GM23248 (cell line): Measurements from ENCODE around the gene BBIP1. TPM values are rescaled to one million over a fixed set of nuclear protein-coding genes. Genes with fewer than 3 reads are reported as not detected.

Experiments used
- DNase-seq: peaks from one replicate; pipeline ENCODE4 v3.0.0-alpha.2; 2015
- H2AFZ ChIP-seq: fragments of 200-600 bp; sonication (generic); 2 replicates; pipeline ENCODE4 v1.6.1; 2016; ENCODE audit warnings: antibody characterized with exemption
- H3F3A ChIP-seq: fragments of 200-600 bp; sonication (generic); 2 replicates; pipeline ENCODE4 v1.6.1; 2016; ENCODE audit warnings: mild to moderate bottlenecking, antibody characterized with exemption, mixed run types; ENCODE audit not compliant: insufficient read depth
- H3K27ac ChIP-seq: fragments of 200-600 bp; sonication (generic); 2 replicates; pipeline ENCODE4 v1.5.1; 2016; ENCODE audit warnings: mild to moderate bottlenecking
- H3K27me3 ChIP-seq: fragments of 200-600 bp; sonication (generic); replicated peaks from 2 replicates; pipeline ENCODE4 v1.6.1; 2016; ENCODE audit warnings: mild to moderate bottlenecking; ENCODE audit not compliant: insufficient read depth
- H3K36me3 ChIP-seq: fragments of 200-600 bp; sonication (generic); 2 replicates; pipeline ENCODE4 v1.6.1; 2016; ENCODE audit warnings: low read depth, mild to moderate bottlenecking
- H3K4me1 ChIP-seq: fragments of 200-600 bp; sonication (generic); 2 replicates; pipeline ENCODE4 v1.6.1; 2016; ENCODE audit warnings: mild to moderate bottlenecking; ENCODE audit not compliant: insufficient read depth
- H3K4me2 ChIP-seq: fragments of 200-600 bp; sonication (generic); one replicate; pipeline ENCODE4 v1.6.1; 2016; ENCODE audit warnings: mild to moderate bottlenecking; ENCODE audit not compliant: unreplicated experiment
- H3K4me3 ChIP-seq: fragments of 200-600 bp; sonication (generic); 2 replicates; pipeline ENCODE4 v1.5.1; 2016; ENCODE audit warnings: mild to moderate bottlenecking
- H3K79me2 ChIP-seq: fragments of 200-600 bp; sonication (generic); 2 replicates; pipeline ENCODE4 v1.6.1; 2016; ENCODE audit warnings: mild to moderate bottlenecking; ENCODE audit not compliant: insufficient read depth
- H3K9ac ChIP-seq: fragments of 200-600 bp; sonication (generic); 2 replicates; pipeline ENCODE4 v1.6.1; 2016; ENCODE audit warnings: mild to moderate bottlenecking
- H3K9me2 ChIP-seq: fragments of 200-600 bp; sonication (generic); 2 replicates; pipeline ENCODE4 v1.6.1; 2016; ENCODE audit warnings: mixed run types, mild to moderate bottlenecking, moderate library complexity; ENCODE audit not compliant: insufficient read depth
- H3K9me3 ChIP-seq: fragments of 200-600 bp; sonication (generic); one replicate; pipeline ENCODE4 v1.6.1; 2017; ENCODE audit warnings: low read depth
- H4K20me1 ChIP-seq: fragments of 200-600 bp; sonication (generic); 2 replicates; pipeline ENCODE4 v1.6.0; 2016; ENCODE audit not compliant: insufficient read depth
- EZH2 ChIP-seq: fragments of 200-600 bp; sonication (generic); IDR thresholded peaks from 2 replicates; pipeline ENCODE4 v1.6.1; 2018; ENCODE audit warnings: antibody characterized with exemption, mild to moderate bottlenecking; ENCODE audit not compliant: insufficient read depth, poor library complexity, severe bottlenecking
- EZH2phosphoT487 ChIP-seq: fragments of 200-600 bp; sonication (generic); IDR thresholded peaks from 2 replicates; pipeline ENCODE4 v1.6.1; 2018; ENCODE audit warnings: antibody characterized with exemption, moderate library complexity, mild to moderate bottlenecking, low read depth; ENCODE audit not compliant: insufficient read depth
- WGBS, 2 experiments: methylation state at CpG; one replicate each; pipeline ENCODE4 v1.1.6; 2015 to 2017; ENCODE audit warnings: low lambda C conversion rate in 2 of 2, low coverage in 1 of 2; ENCODE audit errors: missing lambda C conversion rate in 2 of 2; 5-methylcytosine and 5-hydroxymethylcytosine counted together
- in situ Hi-C: fragments of 300-500 bp; cut with MboI; formaldehyde crosslinking; loops from 2 replicates; pipeline ENCODE4 v1.15.0; 2020
- polyA plus RNA-seq: library from polyadenylated mRNA; unstranded; fragments of >200 nt; fragmentation: Nextera tagmentation; extraction: Ambion mirVana; gene quantifications from 2 replicates; pipeline ENCODE4 v1.2.1, GENCODE V29; 2016
- total RNA-seq: library from RNA; depleted of rRNA; stranded (reverse); fragments of >200 nt; shearing (Covaris generic); gene quantifications from 2 replicates; pipeline ENCODE4 v1.2.3, GENCODE V29; 2014

Gene BBIP1
- total and polyA plus RNA-seq, 2 experiments from 2014 or later = 17.3 to 44.4 TPM

GRCh38 chr10:110885932-110886674, 32.9 kb downstream of the BBIP1 start:
- Histone ChIP-seq H3K4me2 (no peak overlapping the region), H3F3A (no peaks in the 10 kb centered on the region), H3K4me3 (no peak overlapping the region), H3K9me3 (no peaks in the 10 kb centered on the region), H2AFZ (no peak overlapping the region), H3K4me1 (no peaks in the 10 kb centered on the region), H3K79me2 (peaks cover 1% of the 10 kb centered on the region; the same call in 1 of the 2 replicates), H3K36me3 (peaks cover 81% of the 10 kb centered on the region), H3K27ac (no peak overlapping the region), H4K20me1 (no peaks in the 10 kb centered on the region), H3K9ac (no peak overlapping the region), H3K27me3 (no peaks in the 10 kb centered on the region), H3K9me2 (no peaks in the 10 kb centered on the region)
- TF ChIP-seq EZH2phosphoT487 (no peak), EZH2 (no peak)
- in situ Hi-C loops = loop anchor here (25.0 kb wide), 3 partner anchors 274 to 1251 kb away; partner anchors contain the start of gene SMNDC1
- WGBS, 2 experiments = 58% methylated on average over 5 of the region's 5 CpGs
- DNase-seq = no peak

- Histone ChIP-seq H3K9me3 (no peaks in the 10 kb centered on the region), H3K4me1 (no peaks in the 10 kb centered on the region), H3K4me3 (no peak overlapping the region), H3K9ac (no peak overlapping the region), H3K27me3 (no peaks in the 10 kb centered on the region), H3K4me2 (no peak overlapping the region), H3K79me2 (peaks cover 9% of the 10 kb centered on the region; the same call in 1 of the 2 replicates), H3K36me3 (peaks cover 77% of the 10 kb centered on the region), H3F3A (no peaks in the 10 kb centered on the region), H3K9me2 (no peaks in the 10 kb centered on the region), H2AFZ (no peak overlapping the region), H3K27ac (no peak overlapping the region), H4K20me1 (no peaks in the 10 kb centered on the region)
- no peak for DNase-seq
- WGBS, 2 experiments = 97 to 98% methylated on average over 10 of the region's 10 CpGs
- in situ Hi-C loops = loop anchor here (25.0 kb wide), 3 partner anchors 272 to 1253 kb away; partner anchors contain the start of gene SMNDC1
- TF ChIP-seq EZH2phosphoT487 (no peak), EZH2 (no peak)
Measured at GRCh38 chr10:110883924-110884323, 35.1 kb downstream of the BBIP1 start.

- Histone ChIP-seq H2AFZ (no peak overlapping the region), H3K4me2 (no peak overlapping the region), H3K9ac (no peak overlapping the region), H3K9me3 (no peaks in the 10 kb centered on the region), H3F3A (no peaks in the 10 kb centered on the region), H3K36me3 (peaks cover 75% of the 10 kb centered on the region), H3K27me3 (no peaks in the 10 kb centered on the region), H3K27ac (no peak overlapping the region), H3K9me2 (no peaks in the 10 kb centered on the region), H4K20me1 (0 out of 2 replicates have a peak, but pooled peaks cover 5% of the 10 kb centered on the region), H3K4me1 (no peaks in the 10 kb centered on the region), H3K4me3 (no peak overlapping the region), H3K79me2 (peaks cover 19% of the 10 kb centered on the region; the same call in 1 of the 2 replicates)
- TF ChIP-seq EZH2phosphoT487 (no peak), EZH2 (no peak)
- peak; percentile 14 for DNase-seq
- in situ Hi-C loops = loop anchor here (25.0 kb wide), 3 partner anchors 270 to 1255 kb away; partner anchors contain the start of gene SMNDC1
- WGBS, 2 experiments = 61 to 69% methylated on average over 4 of the region's 4 CpGs
Measured at GRCh38 chr10:110881905-110882304, 37.1 kb downstream of the BBIP1 start.

GRCh38 chr10:110881247-110881646, 37.7 kb downstream of the BBIP1 start:
- WGBS, 2 experiments = 95% methylated on average over 9 of the region's 9 CpGs
- Histone ChIP-seq H3K27ac (no peak overlapping the region), H3K36me3 (peaks cover 74% of the 10 kb centered on the region), H3K4me2 (no peak overlapping the region), H3F3A (no peaks in the 10 kb centered on the region), H3K9me2 (no peaks in the 10 kb centered on the region), H3K79me2 (peaks cover 22% of the 10 kb centered on the region), H3K4me1 (no peaks in the 10 kb centered on the region), H4K20me1 (0 out of 2 replicates have a peak, but pooled peaks cover 5% of the 10 kb centered on the region), H3K9me3 (no peaks in the 10 kb centered on the region), H3K27me3 (no peaks in the 10 kb centered on the region), H2AFZ (no peak overlapping the region), H3K4me3 (no peak overlapping the region), H3K9ac (no peak overlapping the region)
- in situ Hi-C loops = loop anchor here (25.0 kb wide), 3 partner anchors 269 to 1256 kb away; partner anchors contain the start of gene SMNDC1
- TF ChIP-seq EZH2phosphoT487 = no peak
- TF ChIP-seq EZH2 = no peak
- DNase-seq = no peak
